Lower lobe of right lung (tissue), 2 donors: ENCODE results near the gene CDK17. TPM values are rescaled to one million over a fixed set of nuclear protein-coding genes. Genes with fewer than 3 reads are reported as not detected.
"Not testable (repeated sequence)": the region's sequence is repeated elsewhere in the genome, so short reads cannot be mapped to it uniquely, and the experiment has no call there.

Experiments used
- ATAC-seq, 2 donors: fragments of 200-7000 bp; cut with Tn5 transposase; one replicate each; pipeline ENCODE4 v1.9.1; 2020 to 2022; ENCODE audit warnings: mild to moderate bottlenecking in 2 of 2, moderate library complexity in 2 of 2
- DNase-seq: peaks from one replicate; pipeline ENCODE4 v3.0.0-alpha.2; 2020
- H3K27ac ChIP-seq: fragments of 200-600 bp; one replicate; pipeline ENCODE4 v1.8.0; 2022
- H3K27me3 ChIP-seq: fragments of 200-600 bp; one replicate; pipeline ENCODE4 v1.8.0; 2022; ENCODE audit warnings: low read depth
- H3K36me3 ChIP-seq: fragments of 200-600 bp; one replicate; pipeline ENCODE4 v1.8.0; 2022; ENCODE audit warnings: mild to moderate bottlenecking
- H3K4me1 ChIP-seq: fragments of 200-600 bp; one replicate; pipeline ENCODE4 v1.8.0; 2022
- H3K4me3 ChIP-seq: fragments of 200-600 bp; one replicate; pipeline ENCODE4 v1.8.0; 2022; ENCODE audit warnings: mild to moderate bottlenecking
- H3K9me3 ChIP-seq: fragments of 200-600 bp; one replicate; pipeline ENCODE4 v1.8.0; 2022
- CTCF ChIP-seq: fragments of 200-600 bp; IDR thresholded peaks from one replicate; pipeline ENCODE4 v1.8.0; 2022; ENCODE audit warnings: antibody characterized with exemption, mild to moderate bottlenecking
- intact Hi-C: fragments of 100-400 bp; cut with DNase I; formaldehyde crosslinking; loops from one replicate; pipeline ENCODE4 v1.11.0; 2022
- total RNA-seq: library from RNA; stranded (reverse); fragmentation: NEBNext Ultra II Directional; extraction: Animal tissue kit (Norgen Biotek cat#: 25700); gene quantifications from one replicate; pipeline ENCODE4 v1.2.1, GENCODE V29; 2021
- donor health status: DM: no; HTN: yes; CAD: no; lungs with severe emphysema.

CDK17 gene
- total RNA-seq, 1 donor from 2014 or later, result 41.7 TPM

- Histone ChIP-seq H3K9me3 (no peaks in the 10 kb centered on the region), H3K4me1 (peaks cover 32% of the 10 kb centered on the region), H3K27me3 (no peaks in the 10 kb centered on the region), H3K36me3 (no peaks in the 10 kb centered on the region), H3K27ac (no peak overlapping the region), H3K4me3 (no peak overlapping the region)
- no peak for DNase-seq
- intact Hi-C loops, result no loop called here
- no peak for TF ChIP-seq CTCF
- ATAC-seq, result no peak
Observed at GRCh38 chr12:96383991-96384390, 16.2 kb downstream of the CDK17 start.

- no peak overlapping the region for H3K4me3 ChIP-seq
- H3K27ac ChIP-seq, result no peak overlapping the region
- H3K27me3 ChIP-seq, result no peaks in the 10 kb centered on the region
- peaks cover 32% of the 10 kb centered on the region for H3K4me1 ChIP-seq
- no peaks in the 10 kb centered on the region for H3K9me3 ChIP-seq
- no peak for ATAC-seq
- no peaks in the 10 kb centered on the region for H3K36me3 ChIP-seq
- intact Hi-C loops, result no loop called here
- TF ChIP-seq CTCF, result no peak
- DNase-seq, result no peak
Observed at GRCh38 chr12:96383371-96383770, 16.9 kb downstream of the CDK17 start.

GRCh38 chr12:96379743-96380142 is 20.5 kb downstream of the CDK17 start:
- intact Hi-C loops, H3K27ac ChIP-seq, H3K36me3 ChIP-seq, DNase-seq, ATAC-seq, H3K9me3 ChIP-seq, H3K4me3 ChIP-seq, H3K27me3 ChIP-seq: not testable (repeated sequence)
- H3K4me1 ChIP-seq, result peaks cover 38% of the 10 kb centered on the region

GRCh38 chr12:96378319-96378718 is 21.9 kb downstream of the CDK17 start:
- ATAC-seq, result no peak
- Histone ChIP-seq H3K4me3 (no peak overlapping the region), H3K9me3 (no peaks in the 10 kb centered on the region), H3K36me3 (no peaks in the 10 kb centered on the region), H3K27ac (no peak overlapping the region), H3K27me3 (no peaks in the 10 kb centered on the region), H3K4me1 (peaks cover 45% of the 10 kb centered on the region)
- intact Hi-C loops, result no loop called here
- TF ChIP-seq CTCF, result no peak
- no peak for DNase-seq

- no peak overlapping the region for H3K4me3 ChIP-seq
- H3K27ac ChIP-seq, result no peak overlapping the region
- peaks cover 57% of the 10 kb centered on the region for H3K4me1 ChIP-seq
- no peak for TF ChIP-seq CTCF
- intact Hi-C loops, result no loop called here
- no peaks in the 10 kb centered on the region for H3K9me3 ChIP-seq
- DNase-seq (no peak), ATAC-seq (no peak)
- H3K27me3 ChIP-seq, result no peaks in the 10 kb centered on the region
- no peaks in the 10 kb centered on the region for H3K36me3 ChIP-seq
Observed at GRCh38 chr12:96376865-96377264, 23.4 kb downstream of the CDK17 start.

- H3K9me3 ChIP-seq, result no peaks in the 10 kb centered on the region
- no peak overlapping the region for H3K27ac ChIP-seq
- no peak for TF ChIP-seq CTCF
- no peak for ATAC-seq
- H3K36me3 ChIP-seq, result no peaks in the 10 kb centered on the region
- no peaks in the 10 kb centered on the region for H3K27me3 ChIP-seq
- no peak overlapping the region for H3K4me3 ChIP-seq
- intact Hi-C loops, result no loop called here
- no peak for DNase-seq
- H3K4me1 ChIP-seq, result peaks cover 57% of the 10 kb centered on the region
Observed at GRCh38 chr12:96375841-96376604, 24.2 kb downstream of the CDK17 start.
